T follicular helper cell (primary cell): Measurements from ENCODE around the gene CARD19.
"Not testable (repeated sequence)": the region's sequence is repeated elsewhere in the genome, so short reads cannot be mapped to it uniquely, and the experiment has no call there.

Source experiments
- DNase-seq: peaks from one replicate; pipeline ENCODE4 v3.0.0-alpha.2; 2020; ENCODE audit warnings: low read depth

Gene CARD19

GRCh38 chr9:93134015-93134739 lies 38.2 kb downstream of the CARD19 start, which contains the start of gene NINJ1:
NINJ1 (minus strand) TSS chr9:93134251; CDS start chr9:93134217, 34 bp downstream.
- DNase-seq, result peak; percentile 79

DNA sequence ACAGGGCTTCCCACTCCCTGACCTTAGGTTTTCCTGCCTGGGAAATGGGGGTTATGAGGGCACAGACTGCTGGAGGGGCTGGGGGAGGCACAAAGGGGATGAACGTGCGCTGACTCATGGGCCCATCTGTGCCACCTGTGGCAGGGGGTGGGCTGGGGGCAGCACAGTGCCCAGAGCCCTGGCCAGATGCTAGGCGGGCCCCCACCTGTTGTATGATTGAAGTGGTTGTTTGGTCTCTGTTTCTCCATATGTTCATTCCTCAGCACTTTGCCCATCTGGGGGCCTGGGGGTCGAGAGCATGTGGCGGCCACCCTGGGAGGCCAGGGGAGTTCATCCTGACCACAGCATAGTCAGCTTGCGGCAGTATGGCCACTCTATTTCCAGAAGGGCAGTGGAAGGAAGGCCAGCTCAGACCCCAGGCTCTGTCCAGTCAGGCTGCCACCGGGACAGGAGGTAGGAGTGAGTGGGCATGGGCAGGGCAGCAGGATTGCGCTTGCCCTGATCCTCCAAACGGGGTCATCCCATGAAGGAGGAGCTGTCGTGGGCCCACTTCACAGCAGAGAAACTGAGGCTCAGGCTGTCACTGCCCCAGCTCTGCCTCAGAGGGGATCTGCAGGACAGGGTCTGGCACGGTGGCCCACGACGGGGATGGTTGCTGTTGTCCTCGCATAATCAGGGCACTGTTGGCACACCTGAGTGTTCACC lies 38.9 kb downstream of the CARD19 start:
- no peak for DNase-seq

DNA sequence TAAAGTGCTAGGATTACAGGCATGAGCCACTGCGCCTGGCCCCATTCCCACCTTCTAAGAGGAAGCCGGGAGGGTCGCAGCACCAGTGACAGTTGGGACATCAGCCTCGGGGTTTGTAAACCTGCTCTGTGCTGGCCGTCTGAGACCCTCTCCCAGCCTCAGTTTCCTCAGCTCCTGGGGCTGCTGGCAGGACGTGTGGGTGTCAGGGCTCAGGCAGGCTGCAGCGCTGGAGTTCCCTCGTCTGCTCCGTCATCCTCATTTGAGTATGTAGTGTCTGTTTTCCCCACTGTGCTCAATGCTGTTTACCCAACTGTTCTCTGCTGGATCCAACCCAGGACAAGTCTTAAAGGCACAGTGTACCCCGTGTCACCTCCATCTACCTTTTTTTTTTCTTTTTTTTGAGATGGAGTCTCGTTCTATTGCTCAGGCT lies 40.0 kb downstream of the CARD19 start:
- DNase-seq, result no peak

DNA sequence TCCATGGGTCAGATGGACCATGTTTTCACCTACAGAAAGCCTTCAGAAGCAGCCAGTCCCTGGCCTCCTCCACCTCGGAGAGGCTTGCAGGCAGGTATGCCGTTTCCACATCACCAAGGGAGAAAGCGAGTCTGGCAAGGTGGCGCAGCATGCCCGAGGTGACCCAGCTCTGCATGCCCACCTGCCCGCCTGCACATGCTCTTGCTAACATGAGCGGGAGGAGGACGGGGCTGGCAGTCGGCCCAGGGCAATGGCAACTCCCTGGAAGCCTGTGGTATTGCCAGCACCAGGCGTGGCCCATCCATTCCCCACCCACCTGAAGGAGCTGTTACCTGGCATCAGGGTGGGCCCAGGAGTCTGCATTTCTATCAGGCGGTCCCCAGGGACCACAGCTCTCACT lies 41.3 kb downstream of the CARD19 start:
- no peak for DNase-seq

DNA sequence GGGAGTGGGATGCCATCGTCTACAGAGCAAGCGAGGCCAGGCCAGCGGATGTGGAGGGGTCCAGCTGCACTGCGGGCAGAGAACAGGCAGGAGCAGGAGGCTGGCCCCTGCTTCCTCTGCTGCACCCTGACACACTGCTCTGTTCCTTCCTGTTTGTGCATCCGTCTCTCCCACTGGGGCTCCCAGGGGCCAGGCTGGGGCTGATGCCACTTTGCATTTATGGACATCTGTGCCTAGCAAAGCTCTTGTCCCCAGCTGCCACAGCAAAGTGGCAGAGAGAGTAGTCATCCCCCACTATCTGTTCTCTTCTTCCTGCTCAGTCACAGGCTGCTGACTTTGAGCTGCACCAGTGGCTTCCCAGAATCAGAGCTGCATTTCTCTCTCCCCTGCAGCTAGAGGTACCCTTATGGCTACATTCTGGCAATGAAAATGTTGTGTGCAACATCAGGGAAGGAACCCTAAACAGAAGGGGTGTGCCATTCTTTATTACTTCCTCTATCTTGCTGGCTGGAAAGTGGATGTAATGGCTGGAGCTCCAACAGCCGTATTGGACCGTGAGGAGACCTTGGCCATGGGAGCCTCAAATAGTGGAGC lies 42.3 kb downstream of the CARD19 start:
- no peak for DNase-seq

- DNase-seq, result no peak
Measured at GRCh38 chr9:93139365-93140182, 43.6 kb downstream of the CARD19 start.

GRCh38 chr9:93141771-93142483 lies 45.9 kb downstream of the CARD19 start:
- no peak for DNase-seq

DNA sequence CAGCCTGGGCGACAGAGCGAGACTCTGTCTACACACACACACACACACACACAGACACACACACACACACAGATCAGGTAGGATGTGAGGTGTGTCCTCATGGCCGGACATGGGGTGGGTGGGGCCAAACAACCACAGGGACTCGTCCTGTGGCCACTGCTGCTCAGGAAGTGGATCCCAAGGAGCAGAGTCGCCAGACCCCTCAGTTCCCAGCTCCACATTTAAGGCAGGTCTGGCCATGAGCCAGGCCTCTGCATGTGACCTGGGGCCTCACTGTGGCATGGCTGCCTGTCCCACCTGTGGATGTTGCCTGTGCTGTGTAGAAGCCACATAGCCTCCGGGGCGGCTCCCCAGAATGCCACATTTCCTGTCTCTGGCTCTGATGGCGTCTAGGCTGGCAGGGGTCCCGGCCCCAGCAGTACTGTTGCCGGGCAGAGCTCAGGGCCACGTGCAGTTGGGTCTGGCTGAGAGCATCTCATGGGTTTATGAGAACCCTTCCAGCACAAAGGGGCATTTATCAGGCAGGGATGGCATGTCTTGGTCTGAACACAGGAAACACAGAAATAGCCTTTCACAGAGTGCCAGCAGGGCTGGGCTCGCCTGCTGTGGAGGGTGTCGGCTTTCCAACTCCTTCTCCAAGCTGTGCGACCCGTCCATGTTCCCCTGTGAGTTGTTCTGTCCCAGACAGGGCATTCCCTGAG lies 48.0 kb downstream of the CARD19 start:
- peak; percentile 44 for DNase-seq

DNA sequence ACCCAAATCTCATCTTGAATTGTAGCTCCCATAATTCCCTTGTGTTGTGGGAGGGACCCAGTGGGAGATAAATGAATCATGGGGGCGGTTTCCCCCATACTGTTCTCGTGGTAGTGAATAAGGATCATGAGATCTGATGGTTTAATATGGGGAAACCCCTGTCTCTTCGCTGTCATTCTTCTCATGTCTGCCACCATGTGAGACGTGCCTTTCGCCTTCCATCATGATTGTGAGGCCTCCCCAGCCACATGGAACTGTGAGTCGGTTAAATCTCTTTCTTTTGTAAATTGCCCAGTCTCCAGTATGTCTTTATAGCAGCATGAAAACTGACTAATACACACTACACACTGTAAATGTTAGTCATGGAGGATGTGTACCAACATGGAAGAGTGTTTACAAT lies 50.7 kb downstream of the CARD19 start:
- DNase-seq, result not testable (repeated sequence)

GRCh38 chr9:93147632-93148031 lies 51.6 kb downstream of the CARD19 start:
- no peak for DNase-seq

DNA sequence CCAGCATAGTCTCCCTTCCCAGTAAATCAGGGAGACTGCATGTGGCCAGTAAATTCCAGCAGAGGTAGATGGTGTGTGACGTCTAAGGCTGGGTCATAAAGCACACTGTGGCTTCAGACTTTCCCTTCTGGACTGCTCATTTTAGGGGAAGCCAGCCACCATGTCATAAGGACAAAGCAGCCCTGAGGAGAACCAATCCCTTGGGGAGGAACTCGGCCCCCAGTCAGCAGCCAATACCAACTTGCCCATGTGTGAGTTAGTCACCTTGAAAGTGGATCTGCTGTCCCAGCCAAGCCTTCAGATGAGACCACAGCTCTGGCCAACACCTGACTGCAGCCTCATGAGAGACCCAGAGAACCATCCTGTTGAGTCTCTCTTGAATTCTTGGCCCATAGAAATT lies 52.7 kb downstream of the CARD19 start:
- DNase-seq, result no peak

GRCh38 chr9:93149361-93149760 lies 53.3 kb downstream of the CARD19 start:
- no peak for DNase-seq

GRCh38 chr9:93151097-93151784 lies 55.2 kb downstream of the CARD19 start:
- no peak for DNase-seq

- DNase-seq, result no peak
Measured at GRCh38 chr9:93154293-93154903, 58.4 kb downstream of the CARD19 start.

- no peak for DNase-seq
Measured at GRCh38 chr9:93155716-93156474, 59.9 kb downstream of the CARD19 start.

GRCh38 chr9:93156475-93157008 lies 60.5 kb downstream of the CARD19 start:
- no peak for DNase-seq

GRCh38 chr9:93159601-93160471 lies 63.8 kb downstream of the CARD19 start:
- peak; percentile 48 for DNase-seq
